IMR-90 (cell line): Measurements from ENCODE around the gene CYP17A1. TPM values are rescaled to one million over a fixed set of nuclear protein-coding genes. Genes with fewer than 3 reads are reported as not detected.

Source experiments
- ATAC-seq: fragments of 200-7000 bp; cut with Tn5 transposase; 2 replicates; pipeline ENCODE4 v1.9.1; 2020; ENCODE audit warnings: low read depth, mild to moderate bottlenecking, moderate library complexity
- BruUV-seq: library from RNA; stranded (reverse); fragments of 400-500 nt; replicated peaks from 2 replicates; lab custom pipeline; 2021; lab: Mats Ljungman, UMichigan
- CTCF ChIA-PET: fragments of 300-600 bp; formaldehyde crosslinking; extraction: SDS; loops from one replicate; lab custom pipeline; 2021; ENCODE audit warnings: antibody characterized with exemption; lab: Yijun Ruan, JAX
- POLR2A ChIA-PET: fragments of 300-600 bp; sonication (Branson Sonifier 250); formaldehyde crosslinking; loops from one replicate; lab custom pipeline; 2022; ENCODE audit warnings: antibody characterized with exemption; ENCODE audit not compliant: unreplicated experiment; lab: Charles Lee
- DNase-seq: peaks from one replicate; pipeline ENCODE4 v3.0.0; 2013
- H2AFZ ChIP-seq: replicated peaks from 2 replicates; pipeline ENCODE3; 2013; ENCODE audit warnings: low read length, mild to moderate bottlenecking; ENCODE audit not compliant: poor library complexity
- H2AK5ac ChIP-seq: 2 replicates; pipeline ENCODE4 v1.6.1; 2013; ENCODE audit warnings: low read depth, low read length, inconsistent platforms
- H2AK9ac ChIP-seq: replicated peaks from 2 replicates; pipeline ENCODE3; 2013; ENCODE audit warnings: mild to moderate bottlenecking, low read depth, low read length, moderate library complexity; ENCODE audit not compliant: poor library complexity
- H2BK120ac ChIP-seq: 2 replicates; pipeline ENCODE4 v1.6.1; 2013; ENCODE audit warnings: low read depth, low read length, inconsistent platforms
- H2BK15ac ChIP-seq: 3 replicates; pipeline ENCODE4 v1.6.1; 2013; ENCODE audit warnings: low read depth, low read length, inconsistent platforms
- H2BK20ac ChIP-seq: 2 replicates; pipeline ENCODE4 v1.6.1; 2013; ENCODE audit warnings: low read depth, mild to moderate bottlenecking, inconsistent platforms, low read length, moderate library complexity
- H2BK5ac ChIP-seq: 2 replicates; pipeline ENCODE4 v1.6.1; 2013; ENCODE audit warnings: mild to moderate bottlenecking, low read depth, low read length, inconsistent platforms; ENCODE audit not compliant: poor library complexity, severe bottlenecking
- H3K14ac ChIP-seq: replicated peaks from 2 replicates; pipeline ENCODE4 v1.6.1; 2013; ENCODE audit warnings: low read depth, low read length, inconsistent platforms
- H3K18ac ChIP-seq: 2 replicates; pipeline ENCODE4 v1.6.1; 2013; ENCODE audit warnings: low read depth, low read length, control low read depth
- H3K23ac ChIP-seq: 2 replicates; pipeline ENCODE4 v1.6.1; 2013; ENCODE audit warnings: low read depth, low read length, inconsistent platforms
- H3K27ac ChIP-seq: 2 replicates; pipeline ENCODE4 v1.5.1; 2013; ENCODE audit warnings: mild to moderate bottlenecking, control low read depth, low read length; ENCODE audit not compliant: insufficient read depth
- H3K27me3 ChIP-seq: 2 replicates; pipeline ENCODE4 v1.6.1; 2013; ENCODE audit warnings: low read length; ENCODE audit not compliant: control insufficient read depth, insufficient read depth
- H3K36me3 ChIP-seq: 2 replicates; pipeline ENCODE4 v1.6.1; 2013; ENCODE audit warnings: low read length, mixed read lengths; ENCODE audit not compliant: control insufficient read depth, insufficient read depth
- H3K4ac ChIP-seq: 2 replicates; pipeline ENCODE4 v1.6.1; 2013; ENCODE audit warnings: low read depth, low read length, inconsistent platforms
- H3K4me1 ChIP-seq: 2 replicates; pipeline ENCODE4 v1.6.1; 2013; ENCODE audit warnings: low read length, mixed read lengths; ENCODE audit not compliant: control insufficient read depth, insufficient read depth
- H3K4me2 ChIP-seq: 2 replicates; pipeline ENCODE4 v1.6.1; 2013; ENCODE audit warnings: low read depth, mild to moderate bottlenecking, control low read depth, low read length, moderate library complexity
- H3K4me3 ChIP-seq: 2 replicates; pipeline ENCODE4 v1.5.1; 2013; ENCODE audit warnings: low read depth, mild to moderate bottlenecking, control low read depth, low read length, moderate library complexity; ENCODE audit not compliant: insufficient read depth
- H3K56ac ChIP-seq: 2 replicates; pipeline ENCODE4 v1.6.1; 2013; ENCODE audit warnings: low read length, inconsistent platforms; ENCODE audit not compliant: insufficient read depth; ENCODE audit errors: extremely low read depth
- H3K79me1 ChIP-seq, 2 experiments: 2 replicates each; pipeline ENCODE4 v1.6.1; 2013; ENCODE audit warnings: low read length in 2 of 2, inconsistent platforms in 1 of 2, low read depth in 1 of 2
- H3K9ac ChIP-seq: 2 replicates; pipeline ENCODE4 v1.6.1; 2013; ENCODE audit warnings: low read depth, low read length, control low read depth
- H3K9me1 ChIP-seq: 2 replicates; pipeline ENCODE4 v1.6.1; 2013; ENCODE audit warnings: low read length, inconsistent platforms; ENCODE audit not compliant: insufficient read depth
- H3K9me3 ChIP-seq: 2 replicates; pipeline ENCODE4 v1.6.1; 2013; ENCODE audit warnings: low read length; ENCODE audit not compliant: control insufficient read depth, insufficient read depth
- H4K20me1 ChIP-seq: 2 replicates; pipeline ENCODE4 v1.6.1; 2013; ENCODE audit warnings: low read length, inconsistent platforms; ENCODE audit not compliant: insufficient read depth
- H4K5ac ChIP-seq: 2 replicates; pipeline ENCODE4 v1.6.1; 2013; ENCODE audit warnings: mild to moderate bottlenecking, low read depth, low read length, control low read depth
- H4K8ac ChIP-seq, 2 experiments: 2 replicates each; pipeline ENCODE4 v1.6.1; 2013; ENCODE audit warnings: low read depth in 2 of 2, low read length in 2 of 2, control low read depth in 1 of 2, inconsistent platforms in 1 of 2
- H4K91ac ChIP-seq: 2 replicates; pipeline ENCODE4 v1.6.1; 2013; ENCODE audit warnings: low read depth, low read length, inconsistent platforms; ENCODE audit not compliant: insufficient read depth
- BHLHE40 ChIP-seq: fragments of 150-350 bp; IDR thresholded peaks from 2 replicates; pipeline ENCODE4 v1.6.1; 2016; ENCODE audit warnings: mild to moderate bottlenecking, low read depth, low read length
- CEBPB ChIP-seq: IDR thresholded peaks from 2 replicates; pipeline ENCODE4 v1.6.1; 2012; ENCODE audit warnings: low read depth, low read length, improper control_type of control experiment
- CHD1 ChIP-seq: IDR thresholded peaks from 2 replicates; pipeline ENCODE4 v1.6.1; 2012; ENCODE audit warnings: low read depth, low read length, improper control_type of control experiment
- CTCF ChIP-seq: conservative IDR thresholded peaks from 2 replicates; pipeline ENCODE4 v1.5.1; 2012; ENCODE audit warnings: mild to moderate bottlenecking, low read depth, low read length, improper control_type of control experiment
- ELK1 ChIP-seq: fragments of 150-350 bp; IDR thresholded peaks from 2 replicates; pipeline ENCODE4 v1.6.1; 2016; ENCODE audit warnings: low read depth, mild to moderate bottlenecking, low read length, moderate library complexity, borderline replicate concordance
- FOS ChIP-seq: fragments of 150-350 bp; IDR thresholded peaks from 2 replicates; pipeline ENCODE4 v1.6.1; 2016; ENCODE audit warnings: low read depth, low read length
- MAFK ChIP-seq: IDR thresholded peaks from 2 replicates; pipeline ENCODE4 v1.6.1; 2012; ENCODE audit warnings: low read depth, low read length, improper control_type of control experiment
- MAZ ChIP-seq: IDR thresholded peaks from 2 replicates; pipeline ENCODE4 v1.6.1; 2012; ENCODE audit warnings: low read depth, mild to moderate bottlenecking, low read length, improper control_type of control experiment, moderate library complexity, borderline replicate concordance
- MXI1 ChIP-seq: IDR thresholded peaks from 2 replicates; pipeline ENCODE4 v1.6.1; 2012; ENCODE audit warnings: low read depth, mild to moderate bottlenecking, low read length, moderate library complexity, borderline replicate concordance
- NFE2L2 ChIP-seq: fragments of 150-350 bp; IDR thresholded peaks from 2 replicates; pipeline ENCODE4 v1.6.1; 2016; ENCODE audit warnings: low read depth, mild to moderate bottlenecking, low read length
- POLR2A ChIP-seq: IDR thresholded peaks from 2 replicates; pipeline ENCODE4 v1.6.1; 2012; ENCODE audit warnings: mild to moderate bottlenecking, low read depth, low read length
- RAD21 ChIP-seq: IDR thresholded peaks from 2 replicates; pipeline ENCODE4 v1.6.1; 2012; ENCODE audit warnings: low read length, improper control_type of control experiment
- RCOR1 ChIP-seq: IDR thresholded peaks from 2 replicates; pipeline ENCODE4 v1.6.1; 2012; ENCODE audit warnings: mild to moderate bottlenecking, low read length, improper control_type of control experiment; ENCODE audit not compliant: insufficient replicate concordance
- RFX5 ChIP-seq: IDR thresholded peaks from 2 replicates; pipeline ENCODE4 v1.8.0; 2012; ENCODE audit warnings: low read depth, mild to moderate bottlenecking, low read length, moderate library complexity
- SMC3 ChIP-seq: fragments of 150-350 bp; IDR thresholded peaks from 2 replicates; pipeline ENCODE4 v1.6.1; 2016; ENCODE audit warnings: low read depth, mild to moderate bottlenecking, antibody characterized with exemption, low read length, moderate library complexity
- USF2 ChIP-seq: fragments of 150-350 bp; IDR thresholded peaks from 2 replicates; pipeline ENCODE4 v1.6.1; 2017; ENCODE audit warnings: mild to moderate bottlenecking, antibody characterized with exemption, low read length, low read depth
- WGBS, 2 experiments: methylation state at CpG; one replicate each; pipeline versions ENCODE4 v1.1.5 to v1.1.7; 2013; ENCODE audit warnings: missing lambda C conversion rate in 2 of 2; ENCODE audit not compliant: insufficient read length in 1 of 2; ENCODE audit errors: extremely low coverage in 2 of 2; 5-methylcytosine and 5-hydroxymethylcytosine counted together
- dilution Hi-C: fragments of 300-500 bp; cut with HindIII; formaldehyde crosslinking; loops from one replicate; pipeline ENCODE4 v1.14.3; 2018; ENCODE audit warnings: low sequenced_read_pairs; ENCODE audit not compliant: unreplicated experiment
- in situ Hi-C: fragments of 300-500 bp; cut with MboI; formaldehyde crosslinking; loops from 3 replicates; pipeline ENCODE4 v1.14.3; 2019; ENCODE audit warnings: low sequenced_read_pairs, inconsistent platforms, mixed read lengths
- intact Hi-C: fragments of 100-400 bp; cut with micrococcal nuclease; formaldehyde crosslinking; loops from 2 replicates; pipeline ENCODE4 v1.10.0; 2022
- polyA plus RNA-seq, 3 experiments: library from polyadenylated mRNA; depleted of rRNA; stranded (reverse); fragments of >200 nt; gene quantifications; 2 replicates each; pipeline ENCODE4 v1.2.3, GENCODE V29; 2012; ENCODE audit warnings: low replicate concordance in 1 of 3
- total RNA-seq: library from RNA; depleted of rRNA; stranded (reverse); fragments of >200 nt; gene quantifications from 2 replicates; pipeline ENCODE4 v1.2.3, GENCODE V29; 2012

Gene CYP17A1
- total and polyA plus RNA-seq, 2 of the 4 experiments (the other 2 are of a cell fraction): not detected

GRCh38 chr10:102783568-102783967, 53.6 kb downstream of the CYP17A1 start:
- no peak overlapping the region for H4K91ac ChIP-seq
- H2BK5ac ChIP-seq: no peak overlapping the region
- no peak overlapping the region for H3K27ac ChIP-seq
- no CpG with 5 or more reads among the region's 1 CpG for WGBS, 2 experiments
- no peak overlapping the region for H4K5ac ChIP-seq
- H3K14ac ChIP-seq: no peak overlapping the region
- no peak overlapping the region for H3K23ac ChIP-seq
- no peak overlapping the region; the same call in 1 of the 2 replicates for H3K4me2 ChIP-seq
- peaks cover 2% of the 10 kb centered on the region; the same call in 1 of the 2 replicates for H3K36me3 ChIP-seq
- peaks cover 5% of the 10 kb centered on the region for H3K27me3 ChIP-seq
- peaks cover 46 to 52% of the 10 kb centered on the region in 2 experiments for H3K79me1 ChIP-seq
- dilution Hi-C loops: no loop called here
- in situ Hi-C loops: no loop called here
- DNase-seq (no peak), ATAC-seq (no peak)
- intact Hi-C loops: loop anchor here (2.0 to 5.0 kb wide), 2 partner anchors 19 to 41 kb away; partner anchors contain the start of gene WBP1L
- H2AFZ ChIP-seq: no peak overlapping the region
- peaks cover 86% of the 10 kb centered on the region for H4K20me1 ChIP-seq
- no peak overlapping the region for H3K4ac ChIP-seq
- no peak overlapping the region for H3K9ac ChIP-seq
- no peak overlapping the region for H2AK5ac ChIP-seq
- no peak overlapping the region for H2BK20ac ChIP-seq
- no TSS peak for BruUV-seq
- H3K9me3 ChIP-seq: no peaks in the 10 kb centered on the region
- H3K18ac ChIP-seq: no peak overlapping the region
- no peak overlapping the region for H2BK120ac ChIP-seq
- no peak overlapping the region for H2BK15ac ChIP-seq
- no peak overlapping the region for H4K8ac ChIP-seq
- no peak overlapping the region for H3K4me3 ChIP-seq
- CTCF ChIA-PET: interaction anchor here (0.6 kb wide), 1 partner anchor 121 kb away, joined by 6 read pairs; no protein-coding TSS in a partner anchor
- H3K4me1 ChIP-seq: peaks cover 16% of the 10 kb centered on the region
- no peak overlapping the region for H3K56ac ChIP-seq
- POLR2A ChIA-PET: no interaction called here
- no peak overlapping the region for H2AK9ac ChIP-seq
- H3K9me1 ChIP-seq: peaks cover 17% of the 10 kb centered on the region
- no peak for TF ChIP-seq CEBPB
- TF ChIP-seq BHLHE40: no peak
- TF ChIP-seq ELK1: no peak
- no peak for TF ChIP-seq RFX5
- no peak for TF ChIP-seq RAD21
- no peak for TF ChIP-seq CTCF
- TF ChIP-seq SMC3: no peak
- TF ChIP-seq FOS: no peak
- no peak for TF ChIP-seq NFE2L2
- TF ChIP-seq MAFK: no peak
- TF ChIP-seq USF2: no peak
- no peak for TF ChIP-seq CHD1
- TF ChIP-seq POLR2A: no peak
- no peak for TF ChIP-seq MAZ
- no peak for TF ChIP-seq MXI1
- no peak for TF ChIP-seq RCOR1
